HepG2 (cell line): ENCODE results near the gene CEMP1. TPM values are rescaled to one million over a fixed set of nuclear protein-coding genes. Genes with fewer than 3 reads are reported as not detected.

Source experiments
- AGO2 ChIP-seq: fragments of 200-400 bp; formaldehyde crosslinking; optimal IDR thresholded peaks from 2 replicates; pipeline ENCODE3; 2017; ENCODE audit warnings: mild to moderate bottlenecking, low read depth, low read length, moderate library complexity
- HMG20B ChIP-seq: conservative IDR thresholded peaks from 2 replicates; pipeline ENCODE4 v1.6.1; 2016; ENCODE audit warnings: missing genetic modification reagents, missing compliant biosample characterization
- HOXA9 ChIP-seq: sonication (generic); formaldehyde crosslinking; IDR thresholded peaks from 2 replicates; pipeline ENCODE4 v1.8.1; 2022; ENCODE audit warnings: missing genetic modification reagents, mild to moderate bottlenecking, moderate library complexity, borderline replicate concordance
- PAF1 ChIP-seq: IDR thresholded peaks from 2 replicates; pipeline ENCODE4 v1.6.1; 2016; ENCODE audit warnings: missing genetic modification reagents, missing compliant biosample characterization
- PAWR ChIP-seq: sonication (generic); formaldehyde crosslinking; IDR thresholded peaks from 2 replicates; pipeline ENCODE4 v1.4.0; 2020; ENCODE audit warnings: missing genetic modification reagents, mild to moderate bottlenecking, borderline replicate concordance
- PCBP1 ChIP-seq: fragments of 200-400 bp; formaldehyde crosslinking; IDR thresholded peaks from 2 replicates; pipeline ENCODE4 v1.6.1; 2017; ENCODE audit warnings: mild to moderate bottlenecking, low read depth, low read length, borderline replicate concordance
- RXRB ChIP-seq: IDR thresholded peaks from 2 replicates; pipeline ENCODE4 v1.6.1; 2016; ENCODE audit warnings: borderline replicate concordance, missing genetic modification reagents, missing compliant biosample characterization
- SALL1 ChIP-seq: sonication (generic); formaldehyde crosslinking; IDR thresholded peaks from 2 replicates; pipeline ENCODE4 v1.8.0; 2022; ENCODE audit warnings: mild to moderate bottlenecking, missing genetic modification reagents
- SATB2 ChIP-seq: sonication (generic); formaldehyde crosslinking; IDR thresholded peaks from 2 replicates; pipeline ENCODE4 v1.5.0; 2020; ENCODE audit warnings: missing genetic modification reagents
- ZMAT3 ChIP-seq: sonication (generic); formaldehyde crosslinking; conservative IDR thresholded peaks from 2 replicates; pipeline ENCODE4 v1.7.0; 2021; ENCODE audit warnings: missing genetic modification reagents
- ZNF747 ChIP-seq: sonication (generic); formaldehyde crosslinking; IDR thresholded peaks from 2 replicates; pipeline ENCODE4 v1.8.1; 2023; ENCODE audit warnings: missing genetic modification reagents, mild to moderate bottlenecking, borderline replicate concordance
- polyA plus RNA-seq, 8 experiments: library from polyadenylated mRNA; depleted of rRNA in 3 of 8; stranded (reverse) in 7 of 8; unstranded in 1 of 8; fragments of >200 nt; fragmentation: Illumina TruSeq in 4 of 8; extraction: Trizol in 4 of 8; gene quantifications; 2 replicates each; pipeline versions ENCODE4 v1.2.1 to v1.2.3, GENCODE V29; 2011 to 2016; ENCODE audit warnings: low read depth in 4 of 8, missing spikeins in 1 of 8, mixed read lengths in 1 of 8; ENCODE audit not compliant: insufficient read depth in 1 of 8
- total RNA-seq, 5 experiments: library from RNA; depleted of rRNA; stranded (reverse); fragments of >200 nt; fragmentation: Illumina TruSeq; extraction: Trizol; gene quantifications; 2 replicates each; pipeline ENCODE4 v1.2.3, GENCODE V29; 2016; ENCODE audit warnings: low read depth in 1 of 5
- TF ChIP-seq, protein P1 (sequence below): sonication (generic); formaldehyde crosslinking; IDR thresholded peaks from 2 replicates; pipeline ENCODE4 v1.8.0; 2022; ENCODE audit warnings: mild to moderate bottlenecking, missing genetic modification reagents, moderate library complexity
- TF ChIP-seq, protein P2 (sequence below): sonication (generic); formaldehyde crosslinking; IDR thresholded peaks from 2 replicates; pipeline ENCODE4 v1.4.0; 2020; ENCODE audit warnings: missing genetic modification reagents
- TF ChIP-seq, protein P3 (sequence below): sonication (generic); formaldehyde crosslinking; IDR thresholded peaks from 2 replicates; pipeline ENCODE4 v1.5.0; 2020; ENCODE audit warnings: mild to moderate bottlenecking, missing genetic modification reagents
- TF ChIP-seq, protein P4 (sequence below): sonication (generic); formaldehyde crosslinking; IDR thresholded peaks from 2 replicates; pipeline ENCODE4 v1.4.0; 2020; ENCODE audit warnings: mild to moderate bottlenecking, missing genetic modification reagents

Gene CEMP1
- total and polyA plus RNA-seq, 2 of the 13 experiments (the other 11 are each of a cell fraction or from before 2014, with no cell fraction given): not detected

DNA sequence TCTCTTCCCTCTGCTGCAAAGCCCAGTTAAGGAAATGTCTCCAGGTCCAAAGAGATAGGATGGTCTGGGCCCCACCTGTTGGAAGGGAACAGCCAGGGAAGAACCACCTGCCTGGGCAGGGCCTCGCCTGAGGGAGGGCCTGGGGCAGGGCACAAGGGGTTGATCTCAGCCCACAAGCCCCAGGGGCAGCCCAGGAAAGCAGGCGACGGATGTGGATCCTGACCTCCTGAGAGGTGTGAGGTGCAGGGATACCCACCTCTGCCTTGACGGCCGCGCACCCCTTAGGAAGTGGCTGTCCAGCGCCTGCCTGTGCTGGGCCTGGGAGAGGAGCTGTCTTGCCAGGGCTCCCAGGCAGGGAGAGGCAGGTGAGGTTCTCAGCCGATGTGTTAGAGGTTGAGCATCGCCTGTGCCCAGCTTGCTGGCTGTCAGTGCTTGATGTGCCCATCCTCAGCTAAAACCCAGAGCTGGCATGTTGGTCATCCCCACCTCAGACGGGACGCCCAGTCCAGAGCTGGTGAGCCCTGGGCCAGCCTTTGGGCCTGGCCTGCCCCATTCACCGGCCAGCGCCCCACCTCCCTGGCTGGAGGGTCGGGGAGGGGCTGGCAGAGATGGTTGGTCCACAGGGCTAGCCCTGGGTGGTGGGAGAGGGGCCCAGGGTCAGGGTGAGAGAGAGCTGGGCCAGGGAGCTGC, 434 bp downstream of the CEMP1 start (continued):
- TF ChIP-seq ZNF747 (CRISPR knock-in tag): no peak
- TF ChIP-seq, protein P1, sequence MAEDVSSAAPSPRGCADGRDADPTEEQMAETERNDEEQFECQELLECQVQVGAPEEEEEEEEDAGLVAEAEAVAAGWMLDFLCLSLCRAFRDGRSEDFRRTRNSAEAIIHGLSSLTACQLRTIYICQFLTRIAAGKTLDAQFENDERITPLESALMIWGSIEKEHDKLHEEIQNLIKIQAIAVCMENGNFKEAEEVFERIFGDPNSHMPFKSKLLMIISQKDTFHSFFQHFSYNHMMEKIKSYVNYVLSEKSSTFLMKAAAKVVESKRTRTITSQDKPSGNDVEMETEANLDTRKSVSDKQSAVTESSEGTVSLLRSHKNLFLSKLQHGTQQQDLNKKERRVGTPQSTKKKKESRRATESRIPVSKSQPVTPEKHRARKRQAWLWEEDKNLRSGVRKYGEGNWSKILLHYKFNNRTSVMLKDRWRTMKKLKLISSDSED (CRISPR knock-in tag): no peak
- no peak for TF ChIP-seq SATB2 (CRISPR knock-in tag)
- no peak for TF ChIP-seq ZMAT3
- no peak for TF ChIP-seq RXRB
- TF ChIP-seq SALL1 (CRISPR knock-in tag): no peak
- TF ChIP-seq PCBP1: 0 out of 2 replicates have a peak, but pooled peaks have one; percentile 4
- no peak for TF ChIP-seq HOXA9 (CRISPR knock-in tag)
- TF ChIP-seq PAWR (CRISPR knock-in tag): no peak
- TF ChIP-seq PAF1 (CRISPR knock-in tag): 0 out of 2 replicates have a peak, but pooled peaks have one; percentile 29
- TF ChIP-seq, protein P2, sequence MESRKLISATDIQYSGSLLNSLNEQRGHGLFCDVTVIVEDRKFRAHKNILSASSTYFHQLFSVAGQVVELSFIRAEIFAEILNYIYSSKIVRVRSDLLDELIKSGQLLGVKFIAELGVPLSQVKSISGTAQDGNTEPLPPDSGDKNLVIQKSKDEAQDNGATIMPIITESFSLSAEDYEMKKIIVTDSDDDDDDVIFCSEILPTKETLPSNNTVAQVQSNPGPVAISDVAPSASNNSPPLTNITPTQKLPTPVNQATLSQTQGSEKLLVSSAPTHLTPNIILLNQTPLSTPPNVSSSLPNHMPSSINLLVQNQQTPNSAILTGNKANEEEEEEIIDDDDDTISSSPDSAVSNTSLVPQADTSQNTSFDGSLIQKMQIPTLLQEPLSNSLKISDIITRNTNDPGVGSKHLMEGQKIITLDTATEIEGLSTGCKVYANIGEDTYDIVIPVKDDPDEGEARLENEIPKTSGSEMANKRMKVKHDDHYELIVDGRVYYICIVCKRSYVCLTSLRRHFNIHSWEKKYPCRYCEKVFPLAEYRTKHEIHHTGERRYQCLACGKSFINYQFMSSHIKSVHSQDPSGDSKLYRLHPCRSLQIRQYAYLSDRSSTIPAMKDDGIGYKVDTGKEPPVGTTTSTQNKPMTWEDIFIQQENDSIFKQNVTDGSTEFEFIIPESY (CRISPR knock-in tag): no peak
- TF ChIP-seq, protein P3, sequence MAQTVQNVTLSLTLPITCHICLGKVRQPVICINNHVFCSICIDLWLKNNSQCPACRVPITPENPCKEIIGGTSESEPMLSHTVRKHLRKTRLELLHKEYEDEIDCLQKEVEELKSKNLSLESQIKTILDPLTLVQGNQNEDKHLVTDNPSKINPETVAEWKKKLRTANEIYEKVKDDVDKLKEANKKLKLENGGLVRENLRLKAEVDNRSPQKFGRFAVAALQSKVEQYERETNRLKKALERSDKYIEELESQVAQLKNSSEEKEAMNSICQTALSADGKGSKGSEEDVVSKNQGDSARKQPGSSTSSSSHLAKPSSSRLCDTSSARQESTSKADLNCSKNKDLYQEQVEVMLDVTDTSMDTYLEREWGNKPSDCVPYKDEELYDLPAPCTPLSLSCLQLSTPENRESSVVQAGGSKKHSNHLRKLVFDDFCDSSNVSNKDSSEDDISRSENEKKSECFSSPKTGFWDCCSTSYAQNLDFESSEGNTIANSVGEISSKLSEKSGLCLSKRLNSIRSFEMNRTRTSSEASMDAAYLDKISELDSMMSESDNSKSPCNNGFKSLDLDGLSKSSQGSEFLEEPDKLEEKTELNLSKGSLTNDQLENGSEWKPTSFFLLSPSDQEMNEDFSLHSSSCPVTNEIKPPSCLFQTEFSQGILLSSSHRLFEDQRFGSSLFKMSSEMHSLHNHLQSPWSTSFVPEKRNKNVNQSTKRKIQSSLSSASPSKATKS (CRISPR knock-in tag): no peak
- TF ChIP-seq AGO2: peak; percentile 69
- TF ChIP-seq, protein P4, sequence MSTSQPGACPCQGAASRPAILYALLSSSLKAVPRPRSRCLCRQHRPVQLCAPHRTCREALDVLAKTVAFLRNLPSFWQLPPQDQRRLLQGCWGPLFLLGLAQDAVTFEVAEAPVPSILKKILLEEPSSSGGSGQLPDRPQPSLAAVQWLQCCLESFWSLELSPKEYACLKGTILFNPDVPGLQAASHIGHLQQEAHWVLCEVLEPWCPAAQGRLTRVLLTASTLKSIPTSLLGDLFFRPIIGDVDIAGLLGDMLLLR (CRISPR knock-in tag): no peak
- TF ChIP-seq HMG20B (CRISPR knock-in tag): no peak
